EH (cell line): Measurements from ENCODE around the gene CHPF2.
A peak's percentile ranks its signal among the peaks of the same experiment; 100 is the strongest.

Experiments
- DNase-seq: peaks from one replicate; pipeline ENCODE4 v3.0.0-alpha.2; 2015; ENCODE audit warnings: low read depth

The CHPF2 gene

DNA sequence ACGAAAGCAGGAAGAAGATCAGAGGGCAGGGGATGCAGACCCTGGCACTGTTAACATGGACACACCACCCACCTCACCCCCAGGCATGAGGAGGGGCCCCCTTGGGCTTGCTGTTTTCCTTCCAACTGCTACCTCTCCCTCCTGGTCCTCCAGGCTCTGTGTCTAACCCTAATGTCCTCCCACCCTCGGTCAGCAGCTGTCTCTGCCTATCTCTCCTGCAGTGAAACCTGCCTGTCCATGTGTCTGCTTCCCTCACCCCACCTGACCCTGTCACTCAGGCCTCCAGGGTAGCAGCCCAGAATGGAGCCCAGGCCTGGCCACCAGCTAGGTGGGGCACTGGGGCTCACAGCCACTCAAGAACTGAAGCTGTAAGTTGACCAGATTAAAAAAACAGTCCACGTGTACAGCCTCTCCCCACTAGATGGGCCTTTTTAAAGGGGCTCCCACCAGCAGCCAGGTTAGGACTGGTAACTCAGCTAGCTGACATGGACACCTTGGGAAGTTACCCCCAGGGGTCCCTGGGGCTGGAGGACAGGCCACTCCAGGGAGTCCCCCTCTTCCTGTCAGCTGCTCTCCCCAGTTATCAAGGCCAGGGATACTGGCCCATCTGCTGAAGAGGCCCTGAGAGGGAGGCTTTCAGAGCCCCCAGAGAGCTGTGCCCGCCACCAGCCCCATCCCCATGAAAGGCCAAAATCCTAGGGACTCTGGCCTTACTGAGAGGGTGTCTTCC, 14.7 kb downstream of the CHPF2 start:
- no peak for DNase-seq

DNA sequence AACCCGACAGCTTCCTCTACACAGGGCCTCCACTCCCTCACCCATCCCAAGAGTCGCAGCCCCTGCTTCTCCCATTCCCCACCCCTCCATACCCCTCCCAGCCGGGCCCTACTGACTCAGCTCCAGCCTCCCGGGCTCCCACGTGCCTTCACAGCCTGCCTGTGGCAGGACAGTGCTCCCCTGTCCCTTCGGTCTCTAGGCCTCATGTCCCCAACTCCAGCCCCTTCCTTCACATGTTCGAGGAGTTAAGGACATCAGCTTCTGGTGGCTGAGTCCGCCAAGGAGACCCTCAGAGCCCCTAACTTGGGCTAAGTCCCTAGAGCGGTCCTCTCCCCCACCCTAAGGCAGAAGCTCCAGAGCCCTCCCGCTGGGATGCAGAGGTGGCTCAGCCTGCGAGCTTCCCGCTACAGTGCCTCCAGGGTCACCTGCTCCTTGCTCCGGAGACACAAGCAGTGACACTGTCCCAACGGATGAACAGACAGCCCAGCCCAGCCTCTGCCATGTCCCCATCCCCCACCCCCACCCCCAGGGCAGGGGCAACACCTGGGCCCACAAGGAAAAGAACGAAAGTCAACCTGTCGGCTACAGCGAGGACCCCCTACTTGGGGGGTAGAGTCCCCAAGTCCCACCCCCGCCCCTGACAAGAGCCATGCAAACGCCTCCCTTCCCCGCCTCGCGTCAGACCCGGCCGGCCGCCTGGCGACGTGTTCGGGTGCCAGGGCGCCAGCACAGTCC, 15.5 kb downstream of the CHPF2 start:
- peak; percentile 47 for DNase-seq

DNA sequence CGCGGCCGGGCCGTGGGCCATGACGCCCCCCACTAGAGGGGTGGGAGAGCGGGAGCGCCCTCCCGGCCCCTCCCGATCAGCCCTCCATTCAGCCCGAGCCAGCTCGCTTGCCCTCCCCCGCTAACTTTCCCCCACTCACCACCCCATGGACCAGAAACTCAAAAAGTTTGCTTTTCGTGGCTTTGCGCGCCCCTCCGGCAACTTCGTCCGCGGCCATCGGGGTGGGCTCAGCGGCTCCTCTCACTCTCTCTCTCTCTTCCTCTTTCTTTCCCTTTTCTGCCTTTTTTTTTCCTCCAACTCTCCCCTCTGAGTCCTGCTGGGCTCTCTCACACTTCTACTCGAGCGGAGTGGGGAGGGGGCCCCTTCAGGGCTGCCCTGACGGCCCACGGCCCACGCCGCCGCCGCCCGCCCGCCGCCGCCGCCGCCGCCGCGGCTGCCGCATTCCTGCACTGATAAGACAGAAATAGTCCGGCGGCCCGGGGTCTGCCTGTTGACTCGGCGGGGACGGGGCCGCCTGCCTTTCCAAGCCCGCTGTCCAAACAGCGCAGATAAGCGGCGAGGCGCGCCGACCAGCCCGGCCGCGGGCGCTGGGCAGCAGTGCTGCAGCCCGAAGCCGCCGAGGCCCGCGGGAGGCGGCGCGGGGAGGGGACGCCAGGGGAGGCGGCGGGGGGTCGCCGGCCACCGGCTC, 16.2 kb downstream of the CHPF2 start, which contains the start of gene SMARCD3:
Gene SMARCD3 (minus strand): TSS at position 349 of the 688 bp plus-strand sequence. CDS start 132 bp downstream, at position 217.
- peak; percentile 69 for DNase-seq

DNA sequence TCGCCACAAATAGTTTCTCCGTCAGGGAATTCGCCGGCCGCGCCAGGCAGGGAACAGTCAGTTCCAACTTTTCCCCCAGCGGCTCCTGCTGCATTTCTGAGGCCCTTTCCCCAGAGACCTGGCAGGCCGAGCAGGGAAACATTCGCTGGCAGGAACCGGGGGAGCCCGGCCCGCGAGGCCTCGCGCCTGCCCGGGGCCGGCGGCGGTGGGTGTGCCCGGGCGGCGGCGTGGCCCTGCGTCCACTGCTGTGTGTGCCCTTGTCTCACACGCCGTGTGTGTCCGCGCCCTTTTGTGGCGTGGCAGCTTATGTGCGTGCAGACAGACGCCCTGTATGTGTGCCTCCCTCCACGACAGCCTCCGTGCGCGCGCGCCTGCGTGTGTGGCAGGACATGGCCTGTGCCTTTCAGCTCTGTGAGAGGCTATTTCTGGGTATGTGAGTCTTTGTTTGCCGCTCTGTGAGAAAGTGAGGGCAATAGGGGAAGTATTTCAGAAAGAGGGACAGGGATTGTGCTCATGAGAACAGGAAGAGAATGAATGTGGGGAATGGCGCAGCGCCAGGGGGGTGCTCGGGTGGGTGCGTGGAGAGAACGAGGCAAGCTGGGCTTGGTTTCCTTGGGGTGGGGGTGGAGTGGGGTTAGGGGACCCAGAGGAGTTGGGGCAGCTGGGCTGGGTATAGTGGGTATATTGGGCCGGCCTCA, 16.9 kb downstream of the CHPF2 start:
- DNase-seq = peak; percentile 79

DNA sequence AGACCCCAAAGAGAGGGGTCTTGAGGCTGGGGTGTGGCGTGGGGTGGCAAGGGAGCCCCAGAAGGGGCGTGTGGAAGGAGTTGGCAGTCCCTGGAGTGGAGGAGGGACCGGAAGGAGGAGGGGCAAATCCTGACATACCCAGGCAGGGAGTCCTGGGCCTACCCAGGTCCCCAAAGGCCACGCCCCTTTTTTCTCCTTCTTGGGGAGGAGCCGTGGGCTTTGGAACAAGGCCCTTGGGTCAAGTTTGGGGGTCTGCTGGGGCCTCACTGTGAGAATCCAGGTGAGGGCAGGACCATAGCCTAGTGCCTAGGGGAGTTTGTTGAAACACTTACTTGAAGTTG, 17.4 kb downstream of the CHPF2 start:
- DNase-seq = peak; percentile 77

DNA sequence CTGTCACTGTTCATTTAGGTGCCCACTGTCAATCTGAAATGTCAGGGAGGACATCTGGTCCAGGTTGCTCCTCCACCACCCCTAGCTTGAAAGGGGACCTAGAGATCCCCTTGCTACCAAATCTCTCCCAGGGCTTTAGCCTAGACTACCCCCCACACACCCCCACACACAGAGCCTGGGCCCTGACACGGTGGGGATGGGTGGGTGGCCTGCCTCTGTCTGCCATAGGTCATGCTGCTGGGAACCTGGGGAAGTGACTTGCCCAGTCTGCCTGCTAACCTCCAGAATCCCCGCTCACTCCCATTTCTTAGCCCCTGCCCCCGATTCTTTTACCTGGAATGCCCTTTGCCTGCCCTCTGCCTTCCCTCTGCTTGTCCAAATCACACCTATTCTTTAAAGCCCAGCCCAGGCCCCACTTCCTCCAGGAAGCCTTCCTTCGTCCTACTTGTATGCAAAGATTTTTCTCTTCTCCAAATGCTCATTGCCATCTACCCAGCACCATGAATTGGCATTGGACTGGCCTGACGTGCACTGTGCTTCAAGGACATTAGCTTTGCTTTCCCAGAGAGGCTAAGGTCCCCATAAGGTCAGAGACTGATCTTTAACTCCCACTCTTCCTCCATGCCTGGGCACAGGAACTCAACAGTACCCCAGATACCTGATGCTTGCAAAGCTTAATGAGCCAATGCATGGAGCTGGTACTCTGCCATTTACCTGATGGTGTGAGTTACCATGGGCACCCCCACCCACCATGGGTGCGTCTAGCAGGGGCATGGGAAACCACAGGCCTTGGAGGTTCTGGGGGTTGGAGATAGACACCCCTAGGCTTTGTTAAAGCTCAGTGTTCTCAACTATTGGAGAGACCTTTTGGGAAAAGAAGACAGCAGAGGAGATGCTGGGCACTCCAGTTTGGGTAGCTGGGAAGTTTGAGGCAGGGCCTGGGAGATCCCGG, 18.2 kb downstream of the CHPF2 start:
- DNase-seq = no peak

DNA sequence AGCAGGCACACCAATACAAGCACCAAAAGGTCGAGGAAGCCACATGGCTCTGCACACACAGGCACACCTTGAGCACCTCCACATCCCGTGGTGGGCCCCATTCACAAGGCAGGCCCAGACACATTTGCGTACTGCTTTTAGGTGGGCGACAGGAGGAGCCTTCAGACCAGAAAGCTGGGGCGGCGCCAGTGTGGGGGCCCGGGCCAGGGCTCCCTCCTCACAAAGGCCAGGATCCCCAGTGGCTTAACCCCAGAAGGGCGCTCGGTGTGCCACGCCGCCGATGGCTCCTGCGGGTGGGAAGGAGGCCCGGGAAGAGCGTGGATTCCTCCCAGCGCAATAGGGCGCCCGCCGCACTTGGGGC, 19.0 kb downstream of the CHPF2 start:
- no peak for DNase-seq

DNA sequence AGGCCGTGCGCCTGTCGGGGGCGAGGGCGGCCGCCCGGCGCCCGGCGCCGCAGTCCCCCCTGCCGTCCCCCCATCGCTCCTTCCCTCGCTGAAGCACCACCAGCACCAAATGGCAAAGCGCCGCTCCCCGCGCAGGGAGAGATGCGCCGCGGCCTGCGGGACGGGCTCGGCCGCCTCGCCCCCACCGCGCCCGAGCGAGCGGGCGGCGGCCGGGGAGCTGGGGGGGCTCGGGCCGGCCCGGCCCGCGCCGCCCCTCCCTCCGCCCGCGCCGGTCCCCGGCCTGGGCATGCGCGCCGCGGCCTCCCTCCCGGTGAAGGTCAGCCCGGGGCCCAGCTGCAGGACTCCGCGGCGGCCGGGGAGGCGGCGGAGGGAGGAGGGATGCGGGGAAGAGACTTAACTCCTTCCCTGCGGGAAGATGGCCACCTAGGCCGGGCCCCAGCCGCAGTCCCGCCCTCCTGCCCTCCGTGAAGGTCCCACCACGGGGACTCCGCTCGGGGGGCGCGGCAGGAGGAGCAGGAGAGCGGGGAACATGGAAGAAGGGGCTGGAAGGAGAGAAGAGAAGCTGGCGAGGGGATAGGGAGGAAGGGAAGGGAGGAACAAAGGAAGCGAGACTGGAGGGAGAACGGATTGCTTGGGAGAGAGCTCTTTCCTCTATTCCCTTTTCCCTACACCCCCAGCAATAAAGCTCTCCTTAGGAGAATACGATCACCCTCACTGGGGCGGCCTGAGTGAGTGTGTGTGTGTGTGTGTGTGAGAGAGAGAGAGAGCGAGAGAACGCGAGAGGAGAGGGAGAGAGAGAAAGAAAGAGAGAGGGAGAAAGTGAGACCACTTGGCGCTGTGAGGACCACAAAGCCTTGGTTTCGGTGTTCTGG, 19.6 kb downstream of the CHPF2 start:
- DNase-seq = peak; percentile 73

DNA sequence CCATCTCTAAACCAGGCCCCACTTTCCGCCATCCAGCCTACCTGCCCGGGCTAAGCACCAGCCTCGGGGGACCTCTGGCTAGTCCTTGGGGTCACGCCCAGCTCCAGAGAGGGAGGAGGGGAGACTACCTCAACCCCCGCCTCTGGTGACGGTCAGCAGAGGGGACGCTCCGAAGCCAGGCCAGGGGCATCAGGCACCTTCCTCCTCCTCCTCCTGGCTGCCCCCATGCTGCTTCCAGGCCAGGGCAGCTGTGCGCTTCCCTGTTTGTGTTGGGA, 20.2 kb downstream of the CHPF2 start:
- DNase-seq = no peak

DNA sequence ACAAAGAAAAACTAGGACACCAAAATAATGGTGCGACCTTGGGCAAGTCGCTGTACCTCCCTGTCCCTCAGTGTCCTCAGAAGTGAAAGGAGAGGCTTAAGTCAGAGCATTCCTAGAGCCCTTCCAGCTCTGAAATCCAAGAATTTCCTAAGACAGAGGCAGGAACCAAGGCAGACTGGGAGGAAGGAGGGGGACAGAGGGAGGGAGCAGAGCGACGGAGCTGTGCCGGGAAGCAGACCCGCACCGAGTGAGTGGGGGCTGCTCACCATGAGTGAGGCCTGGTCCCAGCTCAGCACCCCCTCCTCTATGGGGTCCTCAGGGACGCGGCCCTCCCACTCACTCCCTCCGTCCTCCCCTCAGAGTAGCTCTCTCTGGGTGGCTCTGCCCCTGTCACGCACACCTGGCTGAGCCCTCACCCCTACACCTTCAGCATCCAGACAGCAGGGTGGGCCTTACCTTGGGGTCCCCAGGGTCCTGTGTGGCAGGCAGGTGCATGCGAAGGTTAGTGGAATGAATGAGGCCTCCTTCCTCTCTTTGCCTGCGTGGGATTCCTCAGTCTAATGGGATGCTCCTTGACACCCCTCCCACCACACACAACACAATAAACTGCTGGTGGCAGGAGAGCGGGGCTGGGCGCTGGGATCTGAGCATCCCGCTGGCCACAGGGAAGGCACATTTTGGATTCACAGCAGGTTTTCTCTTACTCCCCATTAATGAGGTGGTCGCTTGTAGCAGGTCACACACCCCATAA, 20.9 kb downstream of the CHPF2 start:
- DNase-seq = peak; percentile 32

DNA sequence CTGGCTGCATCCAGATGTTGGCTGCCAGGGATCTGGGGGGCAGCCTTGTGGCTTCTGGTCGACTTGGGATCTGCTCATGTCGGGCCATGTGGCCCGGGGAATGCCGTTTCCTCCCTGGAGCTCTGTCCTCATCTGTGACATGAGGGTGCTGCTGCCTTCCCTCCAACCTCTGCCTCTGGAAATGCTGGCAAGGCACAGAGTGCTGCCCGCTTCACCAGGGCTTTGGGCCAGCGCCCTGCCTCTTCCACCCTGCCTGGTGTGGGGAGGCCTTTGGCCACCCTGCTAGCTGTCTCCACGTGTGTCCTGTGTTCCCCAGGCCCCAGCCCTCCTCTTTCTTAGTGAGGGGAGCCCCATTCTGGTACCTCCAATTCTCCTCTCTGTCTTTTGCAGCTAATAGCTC, 22.0 kb downstream of the CHPF2 start:
- DNase-seq = no peak

DNA sequence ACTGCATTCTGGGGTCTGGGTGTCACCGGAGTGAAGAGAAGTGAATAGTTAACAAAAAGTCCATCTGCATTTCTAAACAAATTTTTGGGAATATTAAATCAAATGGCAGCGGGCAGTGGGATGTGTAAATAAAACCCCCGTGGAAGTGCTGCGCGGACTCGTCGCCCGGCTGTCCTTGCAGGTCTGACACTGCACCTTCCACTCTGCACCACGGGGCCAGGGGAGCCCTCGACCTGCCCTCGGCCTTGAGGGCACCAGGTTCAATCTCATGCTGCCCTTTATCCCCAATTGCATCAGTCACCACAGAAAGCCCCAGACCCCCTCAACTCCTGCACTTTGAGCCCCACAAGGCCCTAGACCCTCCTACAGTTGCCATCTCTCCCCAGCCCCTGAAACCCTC, 22.6 kb downstream of the CHPF2 start:
- no peak for DNase-seq

DNA sequence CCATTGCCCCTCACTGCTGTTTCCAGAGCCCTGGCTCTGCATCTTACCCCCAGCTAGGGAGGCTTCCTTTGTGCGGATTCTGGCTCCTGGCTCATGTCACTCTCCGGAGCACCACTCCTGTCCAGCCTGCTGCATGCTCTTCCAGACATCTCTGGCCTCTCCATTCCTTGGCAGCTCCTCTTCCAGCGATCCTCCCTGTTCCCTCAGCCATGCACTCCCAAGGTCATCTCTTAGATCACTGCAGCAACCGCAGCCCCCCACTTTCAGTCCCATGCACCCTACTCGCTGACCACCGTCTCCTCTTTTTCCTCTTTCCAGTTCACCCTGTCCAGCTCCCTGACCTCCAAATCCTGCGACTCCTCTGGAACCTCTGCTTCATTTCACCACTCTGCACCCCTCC, 23.1 kb downstream of the CHPF2 start:
- no peak for DNase-seq

DNA sequence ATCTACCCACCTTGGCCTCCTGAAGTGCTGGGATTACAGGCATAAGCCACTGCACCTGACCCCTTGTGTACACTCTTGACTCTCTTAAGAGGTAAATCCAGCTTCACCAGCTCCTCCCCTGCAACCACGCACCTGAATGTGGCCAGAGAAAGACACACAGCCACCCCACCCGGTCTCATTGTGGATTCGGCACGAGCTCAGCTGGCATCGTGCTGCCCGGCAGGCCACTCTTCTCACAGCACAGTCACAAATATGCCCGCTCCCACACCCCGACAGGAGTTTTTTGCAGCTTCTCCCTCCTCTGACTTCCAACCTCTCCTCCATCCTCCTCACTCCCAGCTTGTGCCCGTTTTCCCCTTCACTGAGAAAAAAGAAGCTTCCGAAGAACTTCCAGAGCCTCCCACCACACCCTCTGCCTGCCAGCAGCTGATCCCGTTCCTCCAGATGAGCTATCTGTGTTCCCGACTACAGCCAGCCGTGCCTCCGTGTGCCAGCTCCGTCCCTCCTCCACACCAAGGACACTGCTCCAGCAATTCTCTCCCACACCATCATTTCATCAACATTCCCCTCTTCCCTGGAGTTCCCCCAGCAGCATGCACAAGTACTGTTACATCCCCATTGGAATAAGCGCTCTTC, 24.2 kb downstream of the CHPF2 start:
- no peak for DNase-seq

DNA sequence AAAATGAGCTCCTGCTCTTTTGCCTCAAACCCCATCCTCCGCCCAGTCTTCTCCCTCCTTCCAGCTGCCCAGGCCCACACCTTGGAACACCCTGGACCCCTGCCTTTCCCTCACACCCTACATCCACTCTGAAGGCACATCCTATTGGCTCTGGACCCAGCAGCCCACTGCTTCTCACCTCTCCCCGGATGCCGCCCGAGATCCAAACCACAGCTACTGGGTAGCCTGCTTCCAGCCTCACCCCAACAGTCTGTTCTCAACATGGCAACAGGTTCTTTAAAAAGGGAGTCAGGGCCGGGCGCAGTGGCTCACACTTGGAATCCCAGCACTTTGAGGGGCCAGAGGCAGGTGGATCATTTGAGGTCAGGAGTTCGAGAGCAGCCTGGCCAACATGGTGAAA, 25.7 kb downstream of the CHPF2 start:
- DNase-seq = no peak

DNA sequence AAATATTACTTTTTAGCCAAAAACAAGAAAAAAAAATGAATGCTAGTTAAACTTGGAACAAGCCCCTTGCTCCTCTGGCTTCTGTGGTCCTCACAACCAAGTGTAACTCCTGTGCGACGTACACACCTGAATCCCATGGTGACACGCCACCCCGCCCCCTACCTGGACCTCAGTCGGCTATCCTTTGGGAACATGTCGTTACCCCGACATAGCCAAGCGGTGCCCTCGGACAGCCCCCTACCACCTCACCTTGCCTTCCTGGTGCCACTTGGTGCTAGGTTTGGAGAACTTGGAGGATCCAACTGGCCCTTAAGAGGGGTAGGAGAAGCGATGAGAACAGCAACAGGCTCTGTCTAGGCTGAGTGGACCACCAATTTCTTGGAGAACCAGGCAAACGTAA, 28.2 kb downstream of the CHPF2 start:
- DNase-seq = no peak

DNA sequence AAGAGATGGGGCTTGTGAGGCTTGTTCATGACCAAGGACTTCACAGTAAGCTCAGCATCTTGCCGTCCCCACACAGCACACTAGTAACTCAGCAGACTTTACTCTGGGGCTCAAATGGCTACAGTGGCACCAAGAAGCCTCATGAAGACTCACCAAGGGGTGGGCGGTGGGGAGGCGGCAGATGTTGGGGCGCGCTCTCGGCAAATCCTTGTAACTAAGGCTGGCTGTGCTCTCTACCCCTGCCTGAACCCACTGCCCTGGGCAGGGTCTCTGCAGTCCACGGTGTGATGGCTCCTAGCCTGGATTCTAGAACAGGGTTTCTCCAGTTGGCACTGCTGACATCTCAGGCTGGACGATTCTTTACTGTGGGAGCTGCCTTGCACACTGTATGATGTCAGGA, 28.6 kb downstream of the CHPF2 start:
- DNase-seq = no peak

DNA sequence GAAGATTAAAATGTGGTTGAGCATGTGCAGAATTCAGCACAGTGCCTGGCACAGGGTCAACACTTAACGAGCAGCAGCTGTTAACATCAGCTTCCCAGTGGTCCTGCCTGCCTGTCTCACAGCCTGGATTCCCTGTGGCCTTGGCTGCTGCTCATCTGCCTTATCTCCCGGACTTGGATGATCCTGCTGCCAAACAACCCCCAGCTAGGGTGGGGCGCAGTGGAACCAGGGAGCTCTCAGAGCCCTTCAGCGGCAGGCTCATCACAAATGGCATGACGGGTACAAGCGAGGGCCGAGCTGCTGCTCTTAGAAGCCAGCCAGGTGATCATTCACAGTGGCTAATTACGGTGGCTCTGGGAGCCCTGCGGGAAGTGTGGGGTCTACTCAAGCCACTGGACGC, 29.2 kb downstream of the CHPF2 start:
- no peak for DNase-seq

DNA sequence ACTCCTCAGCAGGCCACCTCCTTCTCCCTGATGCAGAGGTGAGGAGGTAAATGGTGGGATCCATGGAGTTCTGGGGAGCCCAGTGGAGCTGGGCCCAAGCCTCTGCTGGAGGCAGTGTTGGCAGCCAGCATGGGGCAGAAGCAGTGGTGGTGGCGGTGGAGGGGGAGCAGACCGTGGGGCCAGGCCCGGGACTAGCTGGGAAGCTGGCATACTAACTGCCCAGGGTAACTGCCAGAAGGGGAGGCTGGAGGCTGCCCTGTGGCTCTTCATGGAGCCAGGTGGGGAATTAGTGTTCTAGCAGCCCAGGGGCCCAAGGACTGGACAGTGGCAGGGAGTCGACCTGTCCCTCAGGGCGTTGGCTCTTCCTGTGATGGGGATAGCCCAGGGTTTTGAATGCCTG, 32.3 kb downstream of the CHPF2 start:
- no peak for DNase-seq
